K562 (cell line): ENCODE results near the gene LSS. TPM values are rescaled to one million over a fixed set of nuclear protein-coding genes. Genes with fewer than 3 reads are reported as not detected.

Experiments used
- BRF2 ChIP-seq: IDR thresholded peaks from 3 replicates; pipeline ENCODE4 v1.6.1; 2011; ENCODE audit warnings: borderline replicate concordance, mild to moderate bottlenecking; ENCODE audit not compliant: insufficient read length, insufficient read depth
- CTCF ChIP-seq, 3 experiments: IDR thresholded peaks in 2 of 3; conservative IDR thresholded peaks in 1 of 3; 2 replicates each; pipeline ENCODE4 v1.5.1; 2011 to 2012; ENCODE audit warnings: low read length in 3 of 3, mild to moderate bottlenecking in 3 of 3, control low read depth in 2 of 3, improper control_type of control experiment in 1 of 3, inconsistent platforms in 1 of 3, low read depth in 1 of 3, mixed read lengths in 1 of 3, moderate library complexity in 1 of 3; ENCODE audit not compliant: insufficient read depth in 2 of 3
- HDAC1 ChIP-seq, 2 experiments: fragments of 450-650 bp; IDR thresholded peaks; 2 replicates each; pipeline ENCODE4 v1.6.1; 2016 to 2017; ENCODE audit warnings: inconsistent platforms in 1 of 2, mild to moderate bottlenecking in 1 of 2, moderate library complexity in 1 of 2
- MAZ ChIP-seq, 2 experiments: fragments of 450-650 bp in 1 of 2; sonication (generic) in 1 of 2; formaldehyde crosslinking; IDR thresholded peaks in 1 of 2; conservative IDR thresholded peaks in 1 of 2; 2 replicates each; pipeline versions ENCODE4 v1.4.0 to v1.5.0; 2020; ENCODE audit warnings: mild to moderate bottlenecking in 1 of 2, missing genetic modification reagents in 1 of 2
- MLLT1 ChIP-seq, 2 experiments: fragments of 450-650 bp; IDR thresholded peaks; 2 replicates each; pipeline ENCODE4 v1.6.1; 2016
- PHTF2 ChIP-seq: fragments of 250-450 bp; sonication (Bioruptor Pico); IDR thresholded peaks from 2 replicates; pipeline ENCODE4 v1.5.0; 2021; ENCODE audit warnings: mild to moderate bottlenecking
- RERE ChIP-seq: sonication (generic); formaldehyde crosslinking; IDR thresholded peaks from 2 replicates; pipeline ENCODE4 v1.8.0; 2023; ENCODE audit warnings: missing genetic modification reagents, mild to moderate bottlenecking, borderline replicate concordance
- SIN3A ChIP-seq, 2 experiments: fragments of 150-350 bp in 1 of 2; IDR thresholded peaks; 2 replicates each; pipeline ENCODE4 v1.6.1; 2011 to 2016; ENCODE audit warnings: borderline replicate concordance in 2 of 2, low read depth in 2 of 2, low read length in 2 of 2, mild to moderate bottlenecking in 2 of 2, moderate library complexity in 2 of 2; ENCODE audit not compliant: control insufficient read depth in 1 of 2
- ZBTB33 ChIP-seq: sonication (generic); formaldehyde crosslinking; IDR thresholded peaks from 2 replicates; pipeline ENCODE4 v1.8.1; 2023; ENCODE audit warnings: mild to moderate bottlenecking, missing genetic modification reagents
- polyA plus RNA-seq, 8 experiments: library from polyadenylated mRNA; depleted of rRNA in 4 of 8; stranded (reverse) in 5 of 8; unstranded in 3 of 8; fragments of >200 nt; fragmentation: Nextera tagmentation in 2 of 8; fragmentation: Illumina TruSeq in 1 of 8; extraction: Ambion mirVana in 2 of 8; extraction: Trizol in 1 of 8; gene quantifications; 2 replicates each; pipeline versions ENCODE4 v1.2.1 to v1.2.3, GENCODE V29; 2011 to 2014; ENCODE audit warnings: inconsistent platforms in 1 of 8, missing spikeins in 1 of 8
- total RNA-seq, 7 experiments: library from RNA; depleted of rRNA in 6 of 7; stranded (reverse); fragments of >200 nt in 6 of 7; fragmentation: Illumina TruSeq in 2 of 7; extraction: Trizol in 2 of 7; gene quantifications; 2 replicates each; pipeline versions ENCODE4 v1.2.1 to v1.2.3, GENCODE V29; 2011 to 2021; ENCODE audit warnings: low replicate concordance in 1 of 7
- TF ChIP-seq, protein P1 (sequence below): IDR thresholded peaks from 2 replicates; pipeline ENCODE4 v1.6.1; 2012; ENCODE audit warnings: low read depth, low read length, improper control_type of control experiment, borderline replicate concordance

LSS gene
- total and polyA plus RNA-seq, 9 of the 15 experiments (the other 6 are each of a cell fraction or from before 2014, with no cell fraction given): 2.2 to 89.5 (median 37.4) TPM

GRCh38 chr21:46264690-46265144, 36.1 kb upstream of the LSS start (continued):
- TF ChIP-seq RERE (CRISPR knock-in tag) (no peak), HDAC1 (IDR thresholded peaks at IDR 0.05) (0 out of 4 replicates have a peak, but pooled peaks of 1 of the 2 experiments have one; percentile 29), MAZ (CRISPR knock-in tag; conservative IDR thresholded peaks at IDR 0.05 in 1 of 2, IDR thresholded peaks at IDR 0.05 in 1 of 2) (0 out of 4 replicates have a peak, but pooled peaks of 1 of the 2 experiments have one; percentile 19), SIN3A (IDR thresholded peaks at IDR 0.05; ENCODE audit: borderline replicate concordance in 2 of 2, control insufficient read depth in 1 of 2, low read depth in 2 of 2, low read length in 2 of 2) (peak; percentile 32 to 45; a peak in 2 of 4 replicates), CTCF (IDR thresholded peaks at IDR 0.05 in 2 of 3, conservative IDR thresholded peaks at IDR 0.05 in 1 of 3; ENCODE audit: insufficient read depth in 2 of 3, low read depth in 1 of 3, low read length in 3 of 3) (peak; percentile 31 to 39 (median 35); a peak in 4 of 6 replicates), PHTF2 (CRISPR knock-in tag) (no peak), BRF2 (no peak), MLLT1 (IDR thresholded peaks at IDR 0.05) (no peak), ZBTB33 (CRISPR knock-in tag) (peak; percentile 85)
- TF ChIP-seq, protein P1, sequence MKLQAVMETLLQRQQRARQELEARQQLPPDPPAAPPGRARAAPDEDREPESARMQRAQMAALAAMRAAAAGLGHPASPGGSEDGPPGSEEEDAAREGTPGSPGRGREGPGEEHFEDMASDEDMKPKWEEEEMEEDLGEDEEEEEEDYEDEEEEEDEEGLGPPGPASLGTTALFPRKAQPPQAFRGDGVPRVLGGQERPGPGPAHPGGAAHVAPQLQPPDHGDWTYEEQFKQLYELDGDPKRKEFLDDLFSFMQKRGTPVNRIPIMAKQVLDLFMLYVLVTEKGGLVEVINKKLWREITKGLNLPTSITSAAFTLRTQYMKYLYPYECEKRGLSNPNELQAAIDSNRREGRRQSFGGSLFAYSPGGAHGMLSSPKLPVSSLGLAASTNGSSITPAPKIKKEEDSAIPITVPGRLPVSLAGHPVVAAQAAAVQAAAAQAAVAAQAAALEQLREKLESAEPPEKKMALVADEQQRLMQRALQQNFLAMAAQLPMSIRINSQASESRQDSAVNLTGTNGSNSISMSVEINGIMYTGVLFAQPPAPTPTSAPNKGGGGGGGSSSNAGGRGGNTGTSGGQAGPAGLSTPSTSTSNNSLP: no peak
